ENCODE results near the gene SEL1L3. TPM values are rescaled to one million over a fixed set of nuclear protein-coding genes. Genes with fewer than 3 reads are reported as not detected.

SEL1L3 gene
- polyA plus RNA-seq, 1 experiment = 38.7 TPM

GRCh38 chr4:25814301-25815136 lies 48.3 kb downstream of the SEL1L3 start:
- Histone ChIP-seq H3K4me3 (ENCODE audit: low read depth, low read length) (no peak overlapping the region), H3K27me3 (ENCODE audit: control insufficient read depth, insufficient read depth, low read length) (no peaks in the 10 kb centered on the region), H3K9me3 (ENCODE audit: control insufficient read depth, insufficient read depth, low read length) (no peaks in the 10 kb centered on the region), H3K27ac (ENCODE audit: low read depth, low read length) (peak overlapping the region; percentile 74)
- POLR2A ChIA-PET = no interaction called here
- no peak for DNase-seq (ENCODE audit: low read depth, low spot score)
- no peak for TF ChIP-seq CTCF (IDR thresholded peaks at IDR 0.05; ENCODE audit: low read depth, low read length)
- CTCF ChIA-PET = interaction anchor here (2.0 kb wide), 1 partner anchor 47 kb away, joined by 7 read pairs; no protein-coding TSS in a partner anchor

DNA sequence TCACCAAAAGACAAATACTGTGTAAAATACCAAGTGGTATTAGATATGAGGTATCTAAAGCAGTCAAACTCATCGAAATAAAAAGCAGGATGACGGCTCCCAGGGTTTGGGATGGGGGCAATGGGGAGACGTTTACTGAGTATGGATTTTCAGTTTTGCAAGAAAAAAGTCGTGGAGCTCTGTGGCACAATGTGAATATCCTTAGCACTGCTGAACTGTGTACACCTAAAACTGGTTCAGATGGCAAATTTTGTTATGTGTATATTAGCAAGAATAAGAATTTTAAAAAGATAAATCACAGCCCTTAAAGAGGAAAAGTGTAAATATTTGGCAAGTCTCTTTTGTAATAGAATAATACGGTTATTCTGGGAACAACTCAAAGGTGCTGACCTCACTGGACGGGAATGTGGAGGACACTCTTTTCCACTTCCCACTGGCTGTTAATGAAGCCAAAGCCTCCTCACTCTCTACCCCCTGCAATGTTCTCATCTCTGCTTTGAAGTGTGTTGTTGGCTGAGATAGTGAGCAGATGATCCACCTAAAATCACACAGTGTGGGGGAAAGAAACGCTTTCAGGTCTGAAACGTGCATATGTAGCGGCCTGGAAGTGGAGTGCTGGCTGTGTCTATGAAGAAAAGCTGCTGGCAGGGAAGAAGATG lies 49.2 kb downstream of the SEL1L3 start:
- peak; percentile 34 for DNase-seq (ENCODE audit: low read depth, low spot score)
- H3K4me3 ChIP-seq (ENCODE audit: low read depth, low read length) = no peak overlapping the region
- H3K9me3 ChIP-seq (ENCODE audit: control insufficient read depth, insufficient read depth, low read length) = no peaks in the 10 kb centered on the region; the same call in 1 of the 2 replicates
- ChIA-PET POLR2A (no interaction called here), CTCF (interaction anchor here (2.0 kb wide), 1 partner anchor 46 kb away, joined by 7 read pairs; no protein-coding TSS in a partner anchor)
- TF ChIP-seq CTCF (IDR thresholded peaks at IDR 0.05; ENCODE audit: low read depth, low read length) = no peak
- H3K27me3 ChIP-seq (ENCODE audit: control insufficient read depth, insufficient read depth, low read length) = no peaks in the 10 kb centered on the region
- peak overlapping the region; percentile 74 for H3K27ac ChIP-seq (ENCODE audit: low read depth, low read length)

GRCh38 chr4:25811841-25812240 lies 50.9 kb downstream of the SEL1L3 start:
- no peaks in the 10 kb centered on the region; the same call in 1 of the 2 replicates for H3K9me3 ChIP-seq (ENCODE audit: control insufficient read depth, insufficient read depth, low read length)
- DNase-seq (ENCODE audit: low read depth, low spot score) = no peak
- no peaks in the 10 kb centered on the region for H3K27me3 ChIP-seq (ENCODE audit: control insufficient read depth, insufficient read depth, low read length)
- TF ChIP-seq CTCF (IDR thresholded peaks at IDR 0.05; ENCODE audit: low read depth, low read length) = no peak
- ChIA-PET CTCF (interaction anchor here (0.5 to 0.7 kb wide), 2 partner anchors 44 to 500 kb away, joined by 3 read pairs; no protein-coding TSS in a partner anchor), POLR2A (no interaction called here)
- H3K4me3 ChIP-seq (ENCODE audit: low read depth, low read length) = no peak overlapping the region
- H3K27ac ChIP-seq (ENCODE audit: low read depth, low read length) = no peak overlapping the region

DNA sequence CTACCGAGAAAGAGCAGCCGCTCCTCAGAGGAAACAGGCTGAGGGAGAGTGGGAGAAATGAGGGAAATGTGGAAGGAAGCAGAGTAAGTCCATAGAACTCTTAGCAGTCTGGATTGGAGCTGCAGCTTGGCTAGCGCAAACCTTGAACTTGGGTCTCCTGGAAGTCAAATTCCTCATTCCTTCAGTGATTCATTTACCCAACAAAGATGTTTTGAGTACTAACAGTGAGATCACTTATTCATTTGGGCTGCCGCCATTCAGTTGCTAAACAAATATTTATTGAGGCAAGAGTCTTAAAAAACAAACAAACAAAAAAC lies 51.5 kb downstream of the SEL1L3 start:
- Histone ChIP-seq H3K4me3 (ENCODE audit: low read depth, low read length) (no peak overlapping the region), H3K9me3 (ENCODE audit: control insufficient read depth, insufficient read depth, low read length) (no peaks in the 10 kb centered on the region; the same call in 1 of the 2 replicates), H3K27ac (ENCODE audit: low read depth, low read length) (no peak overlapping the region), H3K27me3 (ENCODE audit: control insufficient read depth, insufficient read depth, low read length) (no peaks in the 10 kb centered on the region)
- CTCF ChIA-PET = interaction anchor here (0.5 to 0.7 kb wide), 2 partner anchors 45 to 499 kb away, joined by 3 read pairs; no protein-coding TSS in a partner anchor
- POLR2A ChIA-PET = no interaction called here
- no peak for TF ChIP-seq CTCF (IDR thresholded peaks at IDR 0.05; ENCODE audit: low read depth, low read length)
- no peak for DNase-seq (ENCODE audit: low read depth, low spot score)

All from AG04450 (cell line).